Germinal center (tissue), 1 donor: ENCODE data around the gene TXNRD1.
"Not testable (repeated sequence)": the region's sequence is repeated elsewhere in the genome, so short reads cannot be mapped to it uniquely, and the experiment has no call there.

ENCODE experiments used
- DNase-seq: peaks from one replicate; pipeline ENCODE4 v3.0.0; 2012; ENCODE audit warnings: mixed read lengths, low spot score

Gene TXNRD1

DNA sequence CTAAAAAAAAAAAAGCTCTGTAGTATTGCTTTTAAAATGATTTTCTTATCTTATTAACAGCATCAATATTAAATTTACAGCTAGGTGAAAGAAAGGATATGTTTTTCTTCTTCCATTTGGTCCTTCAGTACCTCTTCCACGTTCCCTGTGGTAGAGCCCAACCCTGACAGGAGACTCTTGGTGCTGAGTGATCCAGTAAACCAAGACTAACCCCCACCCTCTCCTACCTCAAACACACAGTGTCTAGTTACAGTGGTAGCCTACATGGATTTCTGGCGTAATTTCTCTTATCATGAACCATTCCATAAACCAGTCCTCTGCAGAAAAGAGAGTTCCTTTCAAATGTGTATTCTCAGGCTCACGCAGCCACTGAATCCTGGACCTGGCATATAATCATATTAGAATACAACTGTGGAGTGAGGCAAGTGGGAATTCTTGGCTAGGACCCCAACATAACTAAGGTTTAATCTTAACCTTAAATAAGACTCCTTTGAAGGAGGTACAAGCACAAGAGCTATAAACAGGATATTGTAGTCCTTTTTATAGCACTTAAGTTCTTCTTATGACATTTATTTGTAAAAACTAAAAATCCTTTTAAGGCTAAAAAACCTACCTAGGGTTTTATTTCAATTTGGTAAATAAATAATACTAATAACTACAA is 27.1 kb downstream of the TXNRD1 start:
- no peak for DNase-seq

DNA sequence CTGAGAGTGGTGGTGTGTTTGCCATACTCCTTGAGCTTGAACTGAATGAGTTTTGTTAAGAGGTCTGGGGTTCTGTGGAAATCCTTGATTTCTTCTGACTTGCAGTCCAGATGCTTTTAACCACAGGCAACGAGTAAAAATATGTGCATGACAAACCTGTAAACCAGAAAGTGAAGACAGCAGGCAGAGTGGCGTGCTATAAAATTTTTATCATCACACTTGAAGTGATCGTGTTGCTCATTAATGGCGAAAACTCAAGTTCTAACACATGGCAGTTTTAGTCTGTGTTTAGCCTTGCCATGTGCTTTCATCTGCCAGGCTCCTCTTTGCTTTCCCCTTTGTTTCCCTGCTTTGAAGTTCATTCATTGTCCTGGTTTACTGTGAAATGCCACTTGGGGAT is 28.0 kb downstream of the TXNRD1 start:
- DNase-seq: no peak

DNA sequence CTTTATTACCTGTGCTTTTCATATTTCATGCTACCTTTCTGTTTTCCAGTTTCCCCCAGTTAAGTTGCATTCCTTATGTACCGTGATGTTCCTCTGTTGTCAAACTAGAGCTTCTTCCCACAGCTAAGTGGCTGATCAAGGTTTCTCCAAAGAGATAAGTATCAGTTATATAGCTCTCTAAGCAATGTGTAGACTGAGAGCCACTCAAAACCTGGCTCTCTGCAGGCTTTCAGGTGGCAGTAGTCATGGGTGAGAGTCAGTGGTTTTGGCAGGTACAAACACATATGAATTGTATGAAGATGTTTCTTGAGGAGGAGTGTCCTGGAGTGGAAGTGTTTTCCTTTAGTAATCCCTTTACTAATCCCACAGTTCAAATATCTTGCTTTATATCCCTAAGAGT is 28.4 kb downstream of the TXNRD1 start:
- no peak for DNase-seq

DNA sequence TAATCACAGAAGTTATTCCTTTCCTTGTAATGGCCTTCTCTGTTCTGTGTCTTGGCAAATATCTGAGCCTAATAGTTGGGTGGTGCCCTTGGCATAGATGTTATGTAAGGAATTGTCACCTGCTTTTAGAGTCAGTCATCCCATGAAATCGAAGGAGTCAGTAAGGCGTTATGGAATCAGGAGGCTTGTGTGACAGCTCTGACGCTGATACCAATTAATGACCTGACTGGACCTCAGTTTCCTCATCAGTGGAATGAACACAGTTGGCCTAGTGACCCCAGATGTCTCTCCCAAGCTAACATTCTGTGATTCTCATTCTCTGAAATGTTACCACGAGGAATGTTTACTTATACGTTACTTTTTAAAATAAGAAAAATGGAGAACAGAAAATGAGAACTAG is 32.1 kb downstream of the TXNRD1 start:
- DNase-seq: no peak

DNA sequence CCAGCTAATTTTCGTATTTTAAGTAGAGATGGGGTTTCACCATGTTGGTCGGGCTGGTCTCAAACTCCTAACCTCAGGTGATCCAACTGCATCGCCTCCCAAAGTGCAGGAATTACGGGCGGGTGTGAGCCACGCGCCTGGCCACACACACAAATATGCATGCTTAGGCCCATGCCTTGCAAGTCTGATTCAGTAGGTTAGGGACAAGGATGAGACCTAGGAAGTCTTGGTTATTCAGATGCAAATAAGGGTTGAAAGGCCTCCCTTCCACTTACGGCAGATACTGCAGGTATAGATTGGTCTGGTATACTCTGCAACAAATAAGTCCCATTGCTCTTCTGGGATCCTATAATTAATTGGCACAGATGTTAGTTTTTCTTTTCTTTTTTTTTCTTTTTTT is 32.9 kb downstream of the TXNRD1 start:
- no peak for DNase-seq

DNA sequence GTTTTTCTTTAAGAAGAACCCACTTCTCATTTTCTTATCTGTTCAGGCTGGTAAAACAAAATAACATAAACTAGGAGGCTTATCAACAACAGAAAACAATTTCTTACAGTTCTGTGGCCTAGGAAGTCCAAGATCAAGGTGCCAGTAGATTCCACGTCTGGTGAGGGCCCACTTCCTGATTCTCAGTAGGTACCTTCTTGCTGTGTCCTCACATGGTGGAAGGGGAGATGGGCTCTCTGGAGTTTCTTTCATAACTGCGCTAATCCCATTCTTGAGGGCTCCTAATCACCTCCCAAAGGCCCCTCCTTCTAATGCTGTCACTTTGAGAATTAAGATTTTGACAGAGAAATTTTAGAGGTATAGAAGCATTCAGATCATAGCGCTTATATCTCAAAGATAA is 33.4 kb downstream of the TXNRD1 start:
- DNase-seq: no peak

DNA sequence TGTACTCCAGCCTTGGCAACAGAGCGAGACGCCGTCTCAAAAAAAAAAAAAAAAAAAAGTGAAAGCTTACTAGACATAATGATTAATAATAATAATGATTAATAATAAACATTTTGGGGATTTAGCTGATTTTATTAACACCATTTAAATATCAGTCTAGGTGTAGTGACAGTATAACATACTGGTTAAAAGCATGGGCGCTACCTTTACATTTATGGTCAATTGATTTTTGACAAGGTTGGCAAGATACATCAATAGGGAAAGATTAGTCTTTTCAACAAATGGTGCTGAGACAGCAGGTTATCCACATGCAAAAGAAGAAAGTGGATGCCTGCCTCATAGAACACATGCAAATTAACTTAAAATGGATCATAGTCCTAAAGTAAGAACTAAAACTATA is 34.3 kb downstream of the TXNRD1 start:
- no peak for DNase-seq

DNA sequence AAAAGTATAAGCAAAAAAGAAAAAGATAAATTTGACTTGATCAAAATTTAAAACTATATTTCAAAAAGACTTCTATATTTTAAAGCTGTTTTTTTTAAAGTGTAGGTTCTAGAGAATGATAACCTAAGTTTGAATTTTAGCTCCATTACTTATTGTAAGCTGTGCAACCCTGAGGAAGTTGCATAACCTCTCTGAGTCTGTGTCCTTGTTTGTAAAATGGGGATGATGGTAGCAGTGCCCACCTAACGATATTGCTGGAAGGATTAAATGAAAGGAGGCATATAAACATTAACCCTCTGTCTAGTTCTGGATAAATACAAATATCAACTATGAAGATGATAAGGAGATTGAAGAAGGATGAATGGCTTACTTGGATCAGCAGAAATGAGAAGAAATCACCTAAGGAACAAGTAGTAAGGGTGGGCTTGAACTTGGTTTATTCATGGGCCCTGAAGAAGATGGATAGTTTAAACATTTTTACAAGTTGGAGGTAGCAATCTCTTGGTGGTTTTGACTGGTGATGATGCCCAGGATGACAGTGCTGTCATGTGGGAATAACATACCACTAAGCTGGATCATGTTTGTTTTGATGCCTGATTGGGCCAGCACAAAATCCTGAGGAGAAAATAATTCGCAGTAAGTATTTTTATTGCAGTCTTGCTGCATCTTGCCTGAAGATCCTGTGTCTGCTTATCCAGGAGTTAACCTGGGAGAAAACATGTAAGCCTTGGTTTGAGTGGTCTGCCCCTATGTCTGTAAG is 35.0 kb downstream of the TXNRD1 start:
- no peak for DNase-seq

DNA sequence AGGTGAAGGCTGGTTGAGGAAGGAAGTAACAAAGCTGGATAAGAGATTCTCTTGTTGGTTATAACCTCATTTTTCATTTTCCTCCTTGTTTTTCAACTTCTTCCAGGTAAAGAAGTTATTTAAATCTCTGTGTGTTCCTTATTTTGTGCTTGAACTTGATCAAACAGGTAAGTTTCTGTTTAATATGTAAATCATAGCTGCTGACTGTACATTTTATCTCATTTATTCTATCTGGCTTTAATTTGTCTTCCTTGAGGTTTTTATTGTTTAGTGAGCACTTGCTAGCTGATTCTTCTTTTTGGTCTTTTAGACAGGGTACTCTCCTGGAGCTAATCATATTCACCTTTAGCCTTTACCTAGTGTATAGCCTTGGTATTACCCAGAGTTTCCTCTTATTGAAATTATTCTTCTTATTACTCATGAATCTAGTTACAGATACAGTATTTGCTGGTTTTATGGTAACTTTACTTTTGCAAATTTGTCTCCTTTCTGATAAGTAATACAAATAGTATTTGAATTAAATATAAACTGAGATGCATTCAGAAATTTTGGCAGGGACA is 42.4 kb downstream of the TXNRD1 start:
- no peak for DNase-seq

DNA sequence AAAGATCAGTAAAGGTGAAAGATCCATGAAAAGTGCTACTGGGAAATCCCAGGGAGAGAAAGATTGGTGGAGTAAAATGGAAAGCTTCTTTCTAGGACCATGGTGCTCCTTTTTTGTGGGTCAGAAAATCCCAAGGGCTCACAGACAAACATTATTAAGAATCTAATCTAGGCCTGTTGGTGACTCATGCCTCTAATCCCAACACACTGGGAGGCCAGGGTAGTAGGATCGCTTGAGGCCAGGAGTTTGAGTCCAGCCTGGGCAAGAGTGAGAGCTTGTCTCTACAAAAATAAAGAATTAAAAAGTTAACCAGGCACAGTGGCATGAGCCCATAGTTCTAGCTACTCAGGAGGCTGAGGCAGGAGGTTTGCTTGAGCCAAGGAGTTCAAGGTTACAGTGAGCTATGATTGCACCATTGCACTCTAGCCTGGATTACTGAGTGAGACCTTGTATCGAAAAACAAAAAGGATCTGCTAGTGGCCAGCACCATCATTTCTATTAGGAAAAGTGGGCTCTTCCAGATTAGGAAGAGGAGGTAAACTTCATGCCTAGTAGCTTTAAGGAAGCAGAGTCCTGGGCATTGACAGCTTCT is 43.0 kb downstream of the TXNRD1 start:
- no peak for DNase-seq

DNA sequence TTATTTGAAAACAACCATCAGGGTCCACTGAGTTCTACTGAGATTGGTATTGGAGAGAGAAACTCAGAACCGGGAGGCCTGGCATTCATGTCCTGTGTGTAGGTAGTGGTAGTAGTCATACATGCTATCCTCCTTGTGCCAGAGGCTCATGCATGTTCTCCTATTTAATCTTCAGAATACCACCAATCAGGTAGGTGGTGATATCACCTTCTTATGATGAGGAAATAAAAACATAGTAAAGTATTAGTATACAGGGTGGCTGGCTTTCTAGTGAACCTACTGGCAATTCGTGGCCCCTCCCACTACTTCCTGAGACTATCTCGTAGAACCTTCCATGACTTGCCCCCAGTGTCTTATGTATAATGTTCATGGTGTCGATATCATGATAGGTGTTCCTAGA is 47.4 kb downstream of the TXNRD1 start:
- no peak for DNase-seq

DNA sequence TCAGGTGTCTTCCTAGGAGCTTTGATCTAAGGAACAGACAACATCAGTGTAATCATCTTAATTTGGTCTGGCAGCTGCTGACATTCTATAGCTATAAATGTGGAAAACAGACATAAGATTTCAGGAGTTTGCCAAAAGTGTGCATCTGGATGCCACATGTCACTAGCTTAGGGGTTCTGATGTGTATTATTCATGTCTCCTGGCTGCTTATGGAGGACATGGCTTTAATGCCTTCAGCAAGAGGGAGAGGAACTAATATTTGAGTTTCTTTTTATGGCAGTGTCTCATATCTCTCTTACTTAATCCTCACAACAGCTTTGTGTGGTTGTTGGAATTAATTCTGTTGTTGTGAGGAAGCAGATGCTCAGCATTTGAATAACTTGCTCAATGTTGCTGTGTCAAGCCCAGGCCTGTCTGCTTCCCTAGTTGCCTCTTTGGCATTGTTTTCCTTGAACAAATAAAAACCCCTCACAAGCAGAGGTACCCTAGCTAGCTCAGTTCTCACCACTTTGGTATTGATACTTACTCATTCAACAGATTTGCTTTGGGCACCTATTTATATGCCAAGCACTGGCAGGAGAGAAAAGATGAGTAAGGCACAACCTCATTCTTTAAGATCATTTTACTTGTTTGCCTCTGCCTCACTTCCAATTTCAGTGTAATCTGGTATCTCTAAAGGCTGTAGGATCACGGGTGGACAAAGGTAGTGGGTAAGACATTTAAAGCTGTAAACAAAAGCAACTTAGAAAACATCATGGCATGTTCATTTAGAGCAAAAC is 48.2 kb downstream of the TXNRD1 start:
- DNase-seq: no peak

DNA sequence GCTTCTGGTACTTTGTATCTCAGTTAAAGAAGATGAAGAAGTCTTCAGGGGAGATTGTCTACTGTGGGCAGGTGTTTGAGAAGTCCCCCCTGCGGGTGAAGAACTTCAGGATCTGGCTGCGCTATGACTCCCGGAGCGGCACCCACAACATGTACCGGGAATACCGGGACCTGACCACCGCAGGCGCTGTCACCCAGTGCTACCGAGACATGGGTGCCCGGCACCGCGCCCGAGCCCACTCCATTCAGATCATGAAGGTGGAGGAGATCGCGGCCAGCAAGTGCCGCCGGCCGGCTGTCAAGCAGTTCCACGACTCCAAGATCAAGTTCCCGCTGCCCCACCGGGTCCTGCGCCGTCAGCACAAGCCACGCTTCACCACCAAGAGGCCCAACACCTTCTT is 49.9 kb downstream of the TXNRD1 start:
- not testable (repeated sequence) for DNase-seq

DNA sequence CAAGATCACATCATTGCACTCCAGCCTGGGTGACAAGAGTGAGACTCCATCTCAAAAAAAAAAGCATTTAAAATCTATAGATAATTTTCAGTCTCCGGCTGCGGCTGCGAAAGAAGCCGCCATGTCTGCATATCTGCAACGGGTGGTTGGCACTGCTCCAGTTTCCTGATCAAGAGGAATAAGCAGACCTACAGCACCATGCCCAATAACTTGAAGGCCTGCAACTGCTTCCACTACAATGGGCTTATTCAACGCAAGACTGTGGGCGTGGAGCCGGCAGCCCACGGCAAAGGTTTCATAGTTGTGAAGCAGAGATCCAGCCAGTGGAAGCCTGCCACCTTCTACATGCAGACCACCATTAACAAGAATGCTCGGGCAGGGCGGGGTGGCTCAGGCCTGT is 57.4 kb downstream of the TXNRD1 start:
- DNase-seq: no peak

DNA sequence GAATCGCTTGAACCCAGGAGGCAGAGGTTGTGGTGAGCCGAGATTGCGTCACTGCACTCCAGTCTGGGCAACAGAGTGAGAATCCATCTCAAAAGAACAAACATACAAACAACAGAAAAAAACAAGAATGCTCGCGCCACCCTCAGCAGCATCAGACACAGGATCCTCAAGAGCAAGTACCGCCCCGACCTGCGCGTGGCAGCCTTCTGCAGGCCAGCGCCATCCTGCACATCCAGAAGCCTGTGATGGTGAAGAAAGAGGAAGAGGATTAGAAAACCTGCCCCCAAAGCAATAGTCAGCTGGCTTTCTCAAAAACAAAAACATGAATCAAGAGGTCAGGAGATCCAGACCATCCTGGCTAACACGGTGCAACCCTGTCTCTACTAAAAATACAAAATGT is 57.9 kb downstream of the TXNRD1 start:
- DNase-seq: no peak

DNA sequence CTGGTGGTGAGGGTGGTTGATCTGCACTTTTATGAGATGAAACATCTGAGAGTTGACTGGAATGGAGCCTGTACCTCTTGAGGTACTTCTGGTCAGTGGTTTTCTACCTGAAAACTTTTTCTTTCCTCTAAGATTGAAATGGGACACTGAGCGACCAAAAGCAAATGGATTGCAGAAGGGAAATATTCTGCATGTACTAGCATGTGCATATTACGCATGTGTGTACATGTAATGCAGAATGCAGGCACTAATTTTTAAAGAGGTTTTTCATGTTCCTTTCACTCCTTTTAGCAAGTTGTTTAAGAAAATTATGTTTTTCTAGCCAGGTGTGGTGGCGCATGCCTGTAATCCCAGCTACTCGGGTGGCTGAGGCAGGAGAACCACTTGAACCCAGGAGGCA is 59.2 kb downstream of the TXNRD1 start:
- no peak for DNase-seq

DNA sequence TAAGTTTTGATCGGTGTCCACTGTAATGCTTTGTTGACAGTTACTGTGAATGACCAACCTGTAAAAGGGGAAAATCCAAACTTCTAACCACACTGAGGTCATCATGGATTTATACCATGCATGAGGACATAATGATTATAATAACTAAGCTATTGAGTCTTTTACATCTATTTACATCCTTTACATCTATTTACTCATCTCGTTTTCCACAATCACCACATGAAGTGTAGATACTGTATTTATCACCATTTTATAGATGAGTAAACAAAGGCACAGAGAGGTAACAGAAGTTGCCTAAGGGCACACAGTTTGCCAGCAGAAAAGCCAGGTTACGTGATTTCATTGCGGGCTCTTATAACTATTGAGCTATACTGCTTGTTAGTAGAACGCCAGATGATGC is 60.1 kb downstream of the TXNRD1 start:
- no peak for DNase-seq

DNA sequence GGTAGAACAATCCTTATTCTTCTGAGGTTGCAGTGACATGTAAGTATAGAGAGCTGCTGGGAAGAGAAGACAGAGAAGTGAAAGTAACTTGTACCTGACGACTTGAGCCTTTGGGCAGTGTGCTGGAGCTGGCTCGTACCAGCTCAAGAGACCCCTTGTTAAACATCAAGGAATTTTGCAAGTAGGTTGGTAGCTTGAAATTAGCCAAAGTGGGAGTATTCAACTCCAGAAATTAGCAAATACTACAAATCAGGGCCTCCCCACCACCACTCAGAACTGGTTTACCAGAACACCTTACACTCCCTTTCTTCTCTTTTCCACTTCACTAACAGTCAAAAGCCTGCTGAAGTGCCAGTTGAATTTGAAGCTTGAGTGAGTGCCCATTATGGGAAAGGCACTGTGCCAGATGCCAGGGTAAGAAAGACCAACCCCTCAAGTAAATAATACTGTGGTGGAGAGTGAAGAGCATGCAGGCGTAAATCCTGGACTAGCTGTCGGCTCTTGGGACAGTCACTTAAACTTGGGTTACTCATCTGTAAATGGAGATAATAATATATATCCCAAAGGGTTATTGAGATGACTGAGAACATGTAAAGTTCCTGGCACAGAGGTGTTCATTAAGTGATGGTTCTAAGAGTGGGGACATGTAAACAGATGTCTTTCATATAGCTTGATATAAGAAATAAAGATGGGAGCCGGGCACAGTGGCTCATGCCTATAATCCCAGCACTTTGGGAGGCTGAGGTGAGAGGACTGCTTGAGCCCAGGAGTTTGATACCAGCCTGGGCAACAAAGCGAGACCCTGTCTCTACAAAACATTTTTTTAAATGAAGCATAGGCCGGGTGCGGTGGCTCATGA is 60.9 kb downstream of the TXNRD1 start:
- DNase-seq: peak; percentile 44

DNA sequence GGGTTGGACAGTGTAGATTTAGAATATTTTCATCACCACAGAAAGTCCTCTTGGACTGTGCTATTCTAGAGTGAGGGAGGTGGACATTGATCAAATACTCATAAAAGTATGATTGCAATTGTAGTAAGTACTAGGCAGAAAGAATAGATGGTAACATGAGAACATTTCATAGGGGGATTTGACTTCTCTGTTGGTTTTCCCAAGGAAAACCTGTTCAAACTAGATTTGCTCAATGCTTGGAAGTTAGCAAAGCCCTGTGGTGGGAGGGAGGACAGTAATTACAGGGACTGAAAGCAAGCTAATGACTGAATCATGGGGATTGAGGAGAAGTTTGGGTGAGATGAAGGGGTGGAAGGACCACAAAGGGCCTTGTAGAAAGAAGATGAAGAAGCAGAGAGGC is 63.6 kb downstream of the TXNRD1 start:
- no peak for DNase-seq

DNA sequence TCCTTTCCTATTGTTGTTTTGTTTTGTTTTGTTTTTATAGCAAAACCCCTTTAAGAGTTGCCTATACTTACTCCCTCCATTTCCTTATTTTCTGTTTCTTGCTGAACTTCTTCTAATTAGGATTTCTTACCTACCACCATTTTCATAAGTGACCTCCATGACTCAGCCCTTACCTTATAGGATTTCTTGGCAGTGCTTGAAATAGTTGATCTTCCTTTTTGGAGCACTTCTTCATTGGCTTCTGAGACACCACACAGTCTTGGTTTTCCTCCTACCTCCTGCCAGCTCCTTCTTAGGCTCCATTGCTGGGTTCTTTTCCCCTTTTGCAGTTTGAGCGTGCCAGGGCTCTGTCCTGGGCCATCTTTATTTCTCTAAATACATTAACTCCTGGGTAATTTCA is 64.5 kb downstream of the TXNRD1 start:
- DNase-seq: no peak

DNA sequence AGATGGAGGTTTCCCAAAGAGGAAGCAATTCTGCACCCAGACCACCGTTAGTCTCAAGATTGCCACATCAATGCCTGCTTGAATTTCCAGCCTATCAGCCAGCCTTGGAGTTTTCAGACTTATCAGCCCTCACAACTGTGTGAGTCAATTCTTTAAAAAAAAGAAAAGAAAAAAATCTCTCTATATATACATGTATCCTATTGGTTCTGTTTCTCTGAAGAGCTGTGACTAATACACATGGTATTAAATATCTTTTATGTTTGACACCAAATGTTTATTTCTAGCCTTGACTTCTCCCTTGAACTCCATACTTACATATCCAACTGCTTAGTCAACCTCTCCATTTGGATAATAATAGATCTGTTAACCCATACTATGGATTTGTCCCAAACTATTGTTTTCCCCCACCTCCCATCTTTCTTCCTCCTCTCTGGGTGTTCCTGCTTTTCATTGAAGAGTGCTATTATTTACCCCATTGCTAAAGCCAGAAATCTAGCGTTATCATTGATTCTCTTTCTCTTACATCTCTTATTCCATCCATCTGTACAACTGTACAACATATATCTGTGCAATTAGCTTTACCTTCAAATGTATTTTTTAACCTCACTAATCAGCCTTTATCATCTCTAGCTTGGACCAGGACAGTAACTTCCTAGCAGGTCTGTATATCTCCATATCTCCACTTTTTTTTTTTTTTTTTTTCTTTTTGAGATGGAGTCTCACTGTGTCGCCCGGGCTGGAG is 65.3 kb downstream of the TXNRD1 start:
- no peak for DNase-seq
